GM12801 (cell line): Measurements from ENCODE around the gene CPED1.

Experiments
- TF ChIP-seq, protein P1 (sequence below): IDR thresholded peaks from one replicate; pipeline ENCODE4 v1.5.1; 2011; ENCODE audit warnings: control low read depth; ENCODE audit not compliant: insufficient read length; ENCODE audit errors: extremely low read depth

The CPED1 gene

DNA sequence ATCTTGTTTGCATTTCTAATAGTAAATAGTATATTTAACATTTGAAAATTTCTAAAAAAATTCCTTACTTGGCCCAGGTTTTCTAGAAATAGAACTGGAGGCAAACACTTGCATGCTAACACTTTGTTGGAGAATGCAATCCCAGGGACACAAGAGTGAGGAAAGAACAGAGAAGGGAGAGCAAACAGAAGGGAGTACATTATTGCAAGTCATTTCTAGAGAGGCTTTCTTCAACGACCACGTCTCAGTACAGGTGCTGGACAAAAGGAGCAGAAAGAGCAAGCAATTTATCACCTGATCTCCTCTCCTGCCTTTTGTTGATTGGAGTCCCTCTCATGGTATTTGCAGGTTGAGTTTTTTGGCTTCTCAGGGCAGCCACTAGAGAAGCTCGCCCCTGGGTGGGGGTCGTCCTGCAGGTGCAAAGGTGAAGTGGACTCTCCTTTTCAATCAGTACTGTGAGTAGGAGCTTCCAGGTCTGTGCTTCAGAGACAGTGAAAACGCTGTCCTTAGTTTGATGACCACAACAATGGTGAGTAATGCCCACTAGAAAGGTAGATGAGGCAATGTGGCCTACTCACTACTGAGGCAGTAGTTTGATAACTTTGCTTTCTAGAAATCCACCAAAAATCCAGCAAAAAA is 5.2 kb downstream of the CPED1 start:
- TF ChIP-seq, protein P1, sequence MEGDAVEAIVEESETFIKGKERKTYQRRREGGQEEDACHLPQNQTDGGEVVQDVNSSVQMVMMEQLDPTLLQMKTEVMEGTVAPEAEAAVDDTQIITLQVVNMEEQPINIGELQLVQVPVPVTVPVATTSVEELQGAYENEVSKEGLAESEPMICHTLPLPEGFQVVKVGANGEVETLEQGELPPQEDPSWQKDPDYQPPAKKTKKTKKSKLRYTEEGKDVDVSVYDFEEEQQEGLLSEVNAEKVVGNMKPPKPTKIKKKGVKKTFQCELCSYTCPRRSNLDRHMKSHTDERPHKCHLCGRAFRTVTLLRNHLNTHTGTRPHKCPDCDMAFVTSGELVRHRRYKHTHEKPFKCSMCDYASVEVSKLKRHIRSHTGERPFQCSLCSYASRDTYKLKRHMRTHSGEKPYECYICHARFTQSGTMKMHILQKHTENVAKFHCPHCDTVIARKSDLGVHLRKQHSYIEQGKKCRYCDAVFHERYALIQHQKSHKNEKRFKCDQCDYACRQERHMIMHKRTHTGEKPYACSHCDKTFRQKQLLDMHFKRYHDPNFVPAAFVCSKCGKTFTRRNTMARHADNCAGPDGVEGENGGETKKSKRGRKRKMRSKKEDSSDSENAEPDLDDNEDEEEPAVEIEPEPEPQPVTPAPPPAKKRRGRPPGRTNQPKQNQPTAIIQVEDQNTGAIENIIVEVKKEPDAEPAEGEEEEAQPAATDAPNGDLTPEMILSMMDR = no peak

DNA sequence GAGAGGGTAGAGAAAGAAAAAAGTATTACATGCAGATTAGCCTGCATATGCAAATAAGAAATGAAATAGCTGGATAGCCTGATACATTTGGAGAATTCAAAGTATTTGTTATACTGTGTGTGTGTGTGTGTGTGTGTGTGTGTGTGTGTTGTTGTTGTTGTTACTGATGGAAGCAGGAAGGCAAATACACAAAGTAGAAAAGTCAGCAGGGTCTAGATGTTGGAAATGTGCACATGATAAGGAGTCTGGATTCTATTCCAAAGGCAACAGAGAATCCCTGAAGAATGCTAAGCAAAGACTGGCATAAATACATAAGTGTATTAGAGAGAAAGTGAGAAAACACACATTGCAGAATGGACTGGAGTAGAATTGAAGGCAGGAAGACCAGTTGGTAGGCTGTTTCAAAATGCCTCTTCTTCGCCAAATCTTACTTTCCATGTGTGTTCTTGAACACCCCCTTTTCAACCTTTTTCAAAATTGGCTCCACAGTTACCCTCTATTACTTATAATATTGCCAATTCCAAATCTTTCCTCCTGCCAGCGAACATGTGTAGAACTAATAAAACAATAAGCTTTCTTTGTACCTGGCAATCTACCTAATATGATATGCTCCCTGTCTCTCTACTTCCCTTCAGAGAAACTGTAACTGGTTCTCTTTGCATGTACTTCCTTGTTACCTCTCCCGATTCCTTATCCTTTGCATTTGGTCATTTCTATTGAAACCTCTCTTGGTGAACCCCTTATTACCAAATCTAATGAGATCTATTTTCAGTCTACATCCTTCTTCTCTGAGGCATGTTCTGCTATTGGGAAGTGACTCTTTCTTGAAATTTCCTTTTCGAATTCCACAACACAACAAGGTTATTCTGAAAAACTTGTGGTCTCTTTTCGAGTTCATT is 6.2 kb downstream of the CPED1 start:
- TF ChIP-seq, protein P1 = no peak

DNA sequence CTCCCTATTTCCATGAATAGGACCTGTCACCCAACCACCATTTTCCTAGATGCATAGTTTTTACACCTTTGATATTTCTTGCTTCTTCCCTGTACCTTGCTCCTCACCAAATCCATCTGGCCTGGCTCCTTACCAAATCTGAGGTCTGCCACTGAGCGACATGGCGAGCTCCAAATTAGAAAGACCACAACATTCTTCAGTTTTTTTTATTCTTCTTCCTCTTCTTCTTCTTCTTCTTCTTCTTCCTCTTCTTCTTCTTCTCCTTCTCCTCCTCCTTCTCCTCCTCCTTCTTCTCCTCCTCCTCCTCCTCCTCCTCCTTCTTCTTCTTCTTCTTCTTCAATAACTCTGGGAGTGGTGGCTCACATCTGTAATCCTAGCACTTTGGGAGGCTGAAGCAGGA is 7.1 kb downstream of the CPED1 start:
- TF ChIP-seq, protein P1 = no peak

DNA sequence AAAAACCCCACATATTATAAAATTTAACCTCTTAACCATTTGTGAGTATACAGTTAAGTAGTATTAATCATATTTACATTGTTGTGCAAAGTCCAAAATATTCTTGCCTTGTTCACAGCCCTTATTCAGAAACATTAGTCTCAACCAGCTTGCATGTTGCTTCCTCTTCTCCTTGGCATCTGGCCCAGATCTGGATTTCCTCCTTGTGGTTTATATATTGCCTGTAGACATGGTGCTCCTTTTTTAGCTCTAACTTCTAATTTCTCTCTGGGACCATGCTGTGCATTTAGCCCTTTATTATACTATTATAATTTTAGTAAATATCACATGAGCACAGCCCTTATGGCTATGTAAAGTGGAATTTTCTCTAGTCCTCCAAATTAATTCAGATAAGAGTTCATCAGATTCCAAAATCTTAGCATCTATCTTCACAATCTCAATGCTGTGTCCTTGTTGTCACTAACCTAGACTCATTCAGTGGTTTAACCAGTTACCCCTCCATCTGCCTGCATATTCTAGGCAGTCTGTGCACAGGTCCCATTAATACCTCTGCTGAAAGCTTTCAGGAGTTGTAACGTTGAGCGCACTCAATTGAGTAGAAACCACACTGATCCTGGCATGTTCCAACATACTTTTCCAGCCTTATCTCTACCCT is 7.9 kb downstream of the CPED1 start:
- TF ChIP-seq, protein P1 = no peak

DNA sequence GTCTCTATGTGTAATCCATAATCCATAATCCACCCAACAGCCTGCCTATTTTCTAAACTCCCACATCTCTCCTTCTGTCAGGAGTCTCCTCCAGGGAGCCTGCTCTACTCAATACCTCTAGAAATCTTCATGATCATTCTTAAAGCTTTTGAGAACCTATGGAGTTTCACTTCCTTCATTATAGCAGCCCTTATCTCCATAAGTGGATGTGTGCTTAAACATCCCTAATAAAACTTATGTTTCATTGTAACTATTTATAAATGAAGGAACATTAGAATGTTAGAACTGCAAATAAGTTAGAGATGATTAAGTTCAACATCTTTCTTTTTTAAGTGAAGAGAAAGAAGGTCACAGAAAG is 8.5 kb downstream of the CPED1 start:
- TF ChIP-seq, protein P1 = no peak

DNA sequence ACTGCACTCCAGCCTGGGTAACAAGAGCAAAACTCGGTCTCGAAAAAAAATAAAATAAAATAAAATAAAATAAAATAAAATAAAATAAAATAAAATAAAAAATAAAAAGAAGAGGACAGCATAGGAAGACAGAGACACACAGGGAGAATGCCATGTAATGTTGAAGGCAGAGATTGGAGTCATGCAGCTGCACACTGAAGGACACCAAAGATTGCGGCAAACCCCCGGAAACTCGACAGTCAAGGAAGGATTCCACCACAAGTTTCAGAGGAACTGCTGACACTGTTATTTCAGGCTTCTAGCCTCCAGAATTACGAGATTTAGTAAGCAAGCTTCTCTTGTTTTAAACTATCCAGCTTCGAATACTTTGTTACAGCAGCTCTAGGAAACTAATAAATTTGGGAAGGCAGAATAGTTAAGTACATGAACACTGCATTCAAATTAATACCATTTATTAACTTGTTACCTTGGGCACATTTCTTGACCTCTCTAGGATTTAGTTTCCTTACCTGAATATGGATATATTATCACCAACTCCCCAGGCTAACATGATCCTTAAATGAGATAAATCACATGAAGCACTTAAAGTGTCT is 9.5 kb downstream of the CPED1 start:
- TF ChIP-seq, protein P1 = no peak

DNA sequence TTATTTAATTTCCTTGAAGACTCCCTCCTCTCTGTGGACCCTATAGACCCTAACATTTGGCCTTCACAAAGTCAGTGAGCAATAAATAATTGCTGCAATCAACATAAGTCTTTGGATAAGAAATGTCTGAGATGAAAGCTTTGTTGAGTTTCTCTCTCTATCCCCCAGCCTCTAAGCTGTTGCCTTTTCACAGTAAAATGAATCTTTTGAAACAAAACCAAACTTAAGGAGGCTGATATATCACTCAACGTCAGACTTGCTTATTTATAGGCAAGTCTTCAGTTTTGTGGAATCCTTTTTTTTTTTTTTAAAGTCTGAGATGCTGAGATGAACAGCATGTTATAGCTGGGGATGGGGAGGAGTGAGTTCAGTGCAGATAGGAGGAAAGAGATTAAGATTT is 10.0 kb downstream of the CPED1 start:
- TF ChIP-seq, protein P1 = no peak
